ENCODE measurements around the gene MOCS2.

DNA sequence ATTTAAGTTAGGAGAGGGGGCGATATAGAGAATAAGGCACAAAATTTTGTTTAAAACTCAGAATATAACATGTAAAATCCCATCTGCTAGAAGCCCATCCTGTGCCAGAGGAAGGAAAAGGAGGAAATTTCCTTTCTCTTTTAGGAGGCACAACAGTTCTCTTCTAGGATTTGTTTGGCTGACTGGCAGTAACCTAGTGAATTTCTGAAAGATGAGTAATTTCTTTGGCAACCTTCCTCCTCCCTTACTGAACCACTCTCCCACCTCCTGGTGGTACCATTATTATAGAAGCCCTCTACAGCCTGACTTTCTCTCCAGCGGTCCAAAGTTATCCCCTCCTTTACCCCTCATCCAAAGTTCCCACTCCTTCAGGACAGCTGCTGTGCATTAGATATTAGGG lies 18.3 kb downstream of the MOCS2 start:
- no peak for TF ChIP-seq POLR2A (IDR thresholded peaks at IDR 0.05)
- TF ChIP-seq, protein P1, sequence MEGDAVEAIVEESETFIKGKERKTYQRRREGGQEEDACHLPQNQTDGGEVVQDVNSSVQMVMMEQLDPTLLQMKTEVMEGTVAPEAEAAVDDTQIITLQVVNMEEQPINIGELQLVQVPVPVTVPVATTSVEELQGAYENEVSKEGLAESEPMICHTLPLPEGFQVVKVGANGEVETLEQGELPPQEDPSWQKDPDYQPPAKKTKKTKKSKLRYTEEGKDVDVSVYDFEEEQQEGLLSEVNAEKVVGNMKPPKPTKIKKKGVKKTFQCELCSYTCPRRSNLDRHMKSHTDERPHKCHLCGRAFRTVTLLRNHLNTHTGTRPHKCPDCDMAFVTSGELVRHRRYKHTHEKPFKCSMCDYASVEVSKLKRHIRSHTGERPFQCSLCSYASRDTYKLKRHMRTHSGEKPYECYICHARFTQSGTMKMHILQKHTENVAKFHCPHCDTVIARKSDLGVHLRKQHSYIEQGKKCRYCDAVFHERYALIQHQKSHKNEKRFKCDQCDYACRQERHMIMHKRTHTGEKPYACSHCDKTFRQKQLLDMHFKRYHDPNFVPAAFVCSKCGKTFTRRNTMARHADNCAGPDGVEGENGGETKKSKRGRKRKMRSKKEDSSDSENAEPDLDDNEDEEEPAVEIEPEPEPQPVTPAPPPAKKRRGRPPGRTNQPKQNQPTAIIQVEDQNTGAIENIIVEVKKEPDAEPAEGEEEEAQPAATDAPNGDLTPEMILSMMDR (IDR thresholded peaks at IDR 0.05) = no peak

Measured in ovary (tissue), 3 donors.